GM23338 (cell line): ENCODE results near the gene EMILIN2. TPM values are rescaled to one million over a fixed set of nuclear protein-coding genes. Genes with fewer than 3 reads are reported as not detected.

Experiments used
- ATAC-seq: fragments of 200-7000 bp; cut with Tn5 transposase; 3 replicates; pipeline ENCODE4 v1.9.1; 2020
- DNase-seq: peaks from one replicate; pipeline ENCODE4 v3.0.0-alpha.2; 2015; ENCODE audit warnings: low spot score
- H2AFZ ChIP-seq: fragments of 200-600 bp; sonication (generic); 2 replicates; pipeline ENCODE4 v1.8.0; 2016; ENCODE audit warnings: antibody characterized with exemption, mild to moderate bottlenecking, moderate library complexity
- H3F3A ChIP-seq: fragments of 200-600 bp; sonication (generic); replicated peaks from 2 replicates; pipeline ENCODE4 v1.8.0; 2017; ENCODE audit warnings: antibody characterized with exemption, mixed run types, low read depth
- H3K27ac ChIP-seq: fragments of 200-600 bp; sonication (generic); 2 replicates; pipeline ENCODE4 v1.6.1; 2016; ENCODE audit warnings: low read depth
- H3K27me3 ChIP-seq: fragments of 200-600 bp; sonication (generic); 2 replicates; pipeline ENCODE4 v1.8.0; 2016; ENCODE audit warnings: mild to moderate bottlenecking, mixed run types, moderate library complexity; ENCODE audit not compliant: insufficient read depth
- H3K36me3 ChIP-seq: fragments of 200-600 bp; sonication (generic); 2 replicates; pipeline ENCODE4 v1.8.0; 2016; ENCODE audit warnings: mild to moderate bottlenecking; ENCODE audit not compliant: insufficient read depth
- H3K4me1 ChIP-seq: fragments of 200-600 bp; sonication (generic); 2 replicates; pipeline ENCODE4 v1.8.0; 2016; ENCODE audit warnings: mild to moderate bottlenecking, moderate library complexity; ENCODE audit not compliant: insufficient read depth
- H3K4me2 ChIP-seq: fragments of 200-600 bp; sonication (generic); 2 replicates; pipeline ENCODE4 v1.7.1; 2017; ENCODE audit warnings: mixed run types
- H3K4me3 ChIP-seq: fragments of 200-600 bp; sonication (generic); 2 replicates; pipeline ENCODE4 v1.6.1; 2016; ENCODE audit warnings: mixed run types
- H3K79me2 ChIP-seq: fragments of 200-600 bp; sonication (generic); replicated peaks from 2 replicates; pipeline ENCODE4 v1.8.0; 2017; ENCODE audit warnings: mild to moderate bottlenecking; ENCODE audit not compliant: insufficient read depth
- H3K9me2 ChIP-seq: fragments of 200-600 bp; sonication (generic); 2 replicates; pipeline ENCODE4 v1.8.0; 2017; ENCODE audit not compliant: insufficient read depth
- H4K20me1 ChIP-seq: fragments of 200-600 bp; sonication (generic); replicated peaks from 2 replicates; pipeline ENCODE4 v1.8.0; 2017; ENCODE audit warnings: mild to moderate bottlenecking; ENCODE audit not compliant: insufficient read depth
- H3K27ac Mint-ChIP-seq: 2 replicates; pipeline ENCODE4 v1.8.0; 2020; ENCODE audit warnings: inconsistent platforms, mild to moderate bottlenecking, moderate library complexity, mixed read lengths
- H3K27me3 Mint-ChIP-seq: 3 replicates; pipeline ENCODE4 v1.8.0; 2022; ENCODE audit warnings: low read depth, mild to moderate bottlenecking, moderate library complexity, mixed read lengths, inconsistent platforms; ENCODE audit not compliant: insufficient read depth, poor library complexity
- H3K36me3 Mint-ChIP-seq: 3 replicates; pipeline ENCODE4 v1.8.0; 2021; ENCODE audit warnings: low read depth, mild to moderate bottlenecking, inconsistent platforms, moderate library complexity, mixed read lengths
- H3K4me1 Mint-ChIP-seq: 3 replicates; pipeline ENCODE4 v1.8.0; 2020; ENCODE audit warnings: mild to moderate bottlenecking, inconsistent platforms, mixed read lengths
- H3K4me3 Mint-ChIP-seq: 3 replicates; pipeline ENCODE4 v1.8.0; 2021; ENCODE audit warnings: moderate library complexity, mild to moderate bottlenecking, inconsistent platforms, mixed read lengths
- H3K9me3 Mint-ChIP-seq: 3 replicates; pipeline ENCODE4 v1.8.0; 2020; ENCODE audit warnings: moderate library complexity, mild to moderate bottlenecking, inconsistent platforms, mixed read lengths
- CREB1 ChIP-seq: fragments of 250-450 bp; sonication (Bioruptor Pico); IDR thresholded peaks from 2 replicates; pipeline ENCODE4 v1.5.0; 2020; ENCODE audit warnings: low read depth, mild to moderate bottlenecking, moderate library complexity
- EZH2phosphoT487 ChIP-seq: fragments of 200-600 bp; sonication (generic); IDR thresholded peaks from one replicate; pipeline ENCODE4 v1.8.1; 2018; ENCODE audit warnings: antibody characterized with exemption; ENCODE audit not compliant: unreplicated experiment
- ZNF114 ChIP-seq: fragments of 250-450 bp; sonication (Bioruptor Pico); IDR thresholded peaks from 2 replicates; pipeline ENCODE4 v1.5.0; 2020; ENCODE audit warnings: mild to moderate bottlenecking, moderate library complexity
- ZNF331 ChIP-seq: fragments of 250-450 bp; sonication (Bioruptor Pico); IDR thresholded peaks from 2 replicates; pipeline ENCODE4 v1.5.0; 2020; ENCODE audit warnings: low read depth, mild to moderate bottlenecking, moderate library complexity
- polyA plus RNA-seq: library from polyadenylated mRNA; unstranded; fragments of >200 nt; fragmentation: Nextera tagmentation; extraction: Ambion mirVana; gene quantifications from 2 replicates; pipeline ENCODE4 v1.2.1, GENCODE V29; 2016
- total RNA-seq: library from RNA; depleted of rRNA; stranded (reverse); fragments of >200 nt; shearing (Covaris generic); gene quantifications from 2 replicates; pipeline ENCODE4 v1.2.3, GENCODE V29; 2014
- TF ChIP-seq, protein P1 (sequence below), 2 experiments: fragments of 200-600 bp in 1 of 2; sonication (generic) in 1 of 2; conservative IDR thresholded peaks; 2 replicates each; pipeline versions ENCODE4 v1.5.1 to v1.6.1; 2016 to 2017; ENCODE audit warnings: antibody characterized with exemption in 2 of 2, low read depth in 2 of 2, mild to moderate bottlenecking in 2 of 2, moderate library complexity in 1 of 2
- TF ChIP-seq, protein P2 (sequence below): fragments of 250-450 bp; sonication (Bioruptor Pico); IDR thresholded peaks from 2 replicates; pipeline ENCODE4 v1.5.0; 2020; ENCODE audit warnings: mild to moderate bottlenecking, moderate library complexity

The EMILIN2 gene
- total and polyA plus RNA-seq, 2 experiments from 2014 or later: 3.0 to 11.6 TPM

DNA sequence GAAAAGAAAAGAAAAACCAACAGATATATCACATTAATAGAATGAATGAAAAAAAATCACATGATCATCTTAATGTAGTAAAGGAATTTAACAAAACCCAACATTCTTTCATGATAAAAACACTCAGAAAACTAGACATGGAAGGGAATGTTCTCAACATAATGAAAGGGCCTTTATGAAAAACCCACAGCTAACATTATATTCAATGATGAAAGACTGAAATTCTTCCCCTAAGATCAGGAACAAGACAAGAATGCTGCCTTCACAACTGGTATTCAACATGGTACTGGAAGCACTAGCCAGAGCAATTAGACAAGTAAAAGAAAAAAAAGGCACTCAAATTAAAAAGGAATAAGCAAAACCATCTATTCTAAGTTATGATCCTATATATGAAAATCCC, 28.5 kb upstream of the EMILIN2 start:
- no peak for ATAC-seq

DNA sequence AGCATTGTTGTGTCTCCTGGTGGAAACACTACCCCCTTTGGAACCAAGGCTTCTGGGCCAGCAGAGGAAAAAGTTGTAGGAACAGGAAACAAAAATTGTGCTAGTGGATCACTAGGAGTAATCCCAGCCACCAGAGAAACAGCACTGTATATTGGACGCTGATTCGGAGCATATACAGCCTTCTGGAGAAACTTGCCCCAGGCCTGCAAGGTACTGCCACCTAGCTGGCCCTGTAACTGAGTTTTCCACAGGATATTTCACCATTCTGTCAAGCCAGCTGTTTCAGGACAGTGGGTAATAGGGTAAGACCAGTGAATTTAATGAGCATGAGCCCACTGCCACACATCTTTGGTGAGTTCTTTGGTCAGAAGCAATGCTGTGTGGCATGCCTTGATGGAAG, 25.1 kb upstream of the EMILIN2 start:
- Histone ChIP-seq H3K4me3 (no peak overlapping the region), H3K27me3 (no peaks in the 10 kb centered on the region), H3K9me2 (no peaks in the 10 kb centered on the region), H3K79me2 (no peaks in the 10 kb centered on the region), H3K4me1 (0 out of 2 replicates have a peak, but pooled peaks cover 4% of the 10 kb centered on the region), H3K4me2 (no peak overlapping the region), H3F3A (no peaks in the 10 kb centered on the region), H4K20me1 (no peaks in the 10 kb centered on the region), H2AFZ (no peak overlapping the region), H3K27ac (no peak overlapping the region), H3K36me3 (no peaks in the 10 kb centered on the region)
- H3K4me3 Mint-ChIP-seq: no peak overlapping the region
- DNase-seq (no peak), ATAC-seq (no peak)
- TF ChIP-seq, protein P1, sequence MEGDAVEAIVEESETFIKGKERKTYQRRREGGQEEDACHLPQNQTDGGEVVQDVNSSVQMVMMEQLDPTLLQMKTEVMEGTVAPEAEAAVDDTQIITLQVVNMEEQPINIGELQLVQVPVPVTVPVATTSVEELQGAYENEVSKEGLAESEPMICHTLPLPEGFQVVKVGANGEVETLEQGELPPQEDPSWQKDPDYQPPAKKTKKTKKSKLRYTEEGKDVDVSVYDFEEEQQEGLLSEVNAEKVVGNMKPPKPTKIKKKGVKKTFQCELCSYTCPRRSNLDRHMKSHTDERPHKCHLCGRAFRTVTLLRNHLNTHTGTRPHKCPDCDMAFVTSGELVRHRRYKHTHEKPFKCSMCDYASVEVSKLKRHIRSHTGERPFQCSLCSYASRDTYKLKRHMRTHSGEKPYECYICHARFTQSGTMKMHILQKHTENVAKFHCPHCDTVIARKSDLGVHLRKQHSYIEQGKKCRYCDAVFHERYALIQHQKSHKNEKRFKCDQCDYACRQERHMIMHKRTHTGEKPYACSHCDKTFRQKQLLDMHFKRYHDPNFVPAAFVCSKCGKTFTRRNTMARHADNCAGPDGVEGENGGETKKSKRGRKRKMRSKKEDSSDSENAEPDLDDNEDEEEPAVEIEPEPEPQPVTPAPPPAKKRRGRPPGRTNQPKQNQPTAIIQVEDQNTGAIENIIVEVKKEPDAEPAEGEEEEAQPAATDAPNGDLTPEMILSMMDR (conservative IDR thresholded peaks at IDR 0.05; ENCODE audit: low read depth in 2 of 2): peak in 1 of 2 experiments; percentile 29; a peak in 2 of 4 replicates
- TF ChIP-seq ZNF114 (no peak), CREB1 (CRISPR knock-in tag) (no peak), EZH2phosphoT487 (no peak), ZNF331 (CRISPR knock-in tag) (no peak)
- TF ChIP-seq, protein P2, sequence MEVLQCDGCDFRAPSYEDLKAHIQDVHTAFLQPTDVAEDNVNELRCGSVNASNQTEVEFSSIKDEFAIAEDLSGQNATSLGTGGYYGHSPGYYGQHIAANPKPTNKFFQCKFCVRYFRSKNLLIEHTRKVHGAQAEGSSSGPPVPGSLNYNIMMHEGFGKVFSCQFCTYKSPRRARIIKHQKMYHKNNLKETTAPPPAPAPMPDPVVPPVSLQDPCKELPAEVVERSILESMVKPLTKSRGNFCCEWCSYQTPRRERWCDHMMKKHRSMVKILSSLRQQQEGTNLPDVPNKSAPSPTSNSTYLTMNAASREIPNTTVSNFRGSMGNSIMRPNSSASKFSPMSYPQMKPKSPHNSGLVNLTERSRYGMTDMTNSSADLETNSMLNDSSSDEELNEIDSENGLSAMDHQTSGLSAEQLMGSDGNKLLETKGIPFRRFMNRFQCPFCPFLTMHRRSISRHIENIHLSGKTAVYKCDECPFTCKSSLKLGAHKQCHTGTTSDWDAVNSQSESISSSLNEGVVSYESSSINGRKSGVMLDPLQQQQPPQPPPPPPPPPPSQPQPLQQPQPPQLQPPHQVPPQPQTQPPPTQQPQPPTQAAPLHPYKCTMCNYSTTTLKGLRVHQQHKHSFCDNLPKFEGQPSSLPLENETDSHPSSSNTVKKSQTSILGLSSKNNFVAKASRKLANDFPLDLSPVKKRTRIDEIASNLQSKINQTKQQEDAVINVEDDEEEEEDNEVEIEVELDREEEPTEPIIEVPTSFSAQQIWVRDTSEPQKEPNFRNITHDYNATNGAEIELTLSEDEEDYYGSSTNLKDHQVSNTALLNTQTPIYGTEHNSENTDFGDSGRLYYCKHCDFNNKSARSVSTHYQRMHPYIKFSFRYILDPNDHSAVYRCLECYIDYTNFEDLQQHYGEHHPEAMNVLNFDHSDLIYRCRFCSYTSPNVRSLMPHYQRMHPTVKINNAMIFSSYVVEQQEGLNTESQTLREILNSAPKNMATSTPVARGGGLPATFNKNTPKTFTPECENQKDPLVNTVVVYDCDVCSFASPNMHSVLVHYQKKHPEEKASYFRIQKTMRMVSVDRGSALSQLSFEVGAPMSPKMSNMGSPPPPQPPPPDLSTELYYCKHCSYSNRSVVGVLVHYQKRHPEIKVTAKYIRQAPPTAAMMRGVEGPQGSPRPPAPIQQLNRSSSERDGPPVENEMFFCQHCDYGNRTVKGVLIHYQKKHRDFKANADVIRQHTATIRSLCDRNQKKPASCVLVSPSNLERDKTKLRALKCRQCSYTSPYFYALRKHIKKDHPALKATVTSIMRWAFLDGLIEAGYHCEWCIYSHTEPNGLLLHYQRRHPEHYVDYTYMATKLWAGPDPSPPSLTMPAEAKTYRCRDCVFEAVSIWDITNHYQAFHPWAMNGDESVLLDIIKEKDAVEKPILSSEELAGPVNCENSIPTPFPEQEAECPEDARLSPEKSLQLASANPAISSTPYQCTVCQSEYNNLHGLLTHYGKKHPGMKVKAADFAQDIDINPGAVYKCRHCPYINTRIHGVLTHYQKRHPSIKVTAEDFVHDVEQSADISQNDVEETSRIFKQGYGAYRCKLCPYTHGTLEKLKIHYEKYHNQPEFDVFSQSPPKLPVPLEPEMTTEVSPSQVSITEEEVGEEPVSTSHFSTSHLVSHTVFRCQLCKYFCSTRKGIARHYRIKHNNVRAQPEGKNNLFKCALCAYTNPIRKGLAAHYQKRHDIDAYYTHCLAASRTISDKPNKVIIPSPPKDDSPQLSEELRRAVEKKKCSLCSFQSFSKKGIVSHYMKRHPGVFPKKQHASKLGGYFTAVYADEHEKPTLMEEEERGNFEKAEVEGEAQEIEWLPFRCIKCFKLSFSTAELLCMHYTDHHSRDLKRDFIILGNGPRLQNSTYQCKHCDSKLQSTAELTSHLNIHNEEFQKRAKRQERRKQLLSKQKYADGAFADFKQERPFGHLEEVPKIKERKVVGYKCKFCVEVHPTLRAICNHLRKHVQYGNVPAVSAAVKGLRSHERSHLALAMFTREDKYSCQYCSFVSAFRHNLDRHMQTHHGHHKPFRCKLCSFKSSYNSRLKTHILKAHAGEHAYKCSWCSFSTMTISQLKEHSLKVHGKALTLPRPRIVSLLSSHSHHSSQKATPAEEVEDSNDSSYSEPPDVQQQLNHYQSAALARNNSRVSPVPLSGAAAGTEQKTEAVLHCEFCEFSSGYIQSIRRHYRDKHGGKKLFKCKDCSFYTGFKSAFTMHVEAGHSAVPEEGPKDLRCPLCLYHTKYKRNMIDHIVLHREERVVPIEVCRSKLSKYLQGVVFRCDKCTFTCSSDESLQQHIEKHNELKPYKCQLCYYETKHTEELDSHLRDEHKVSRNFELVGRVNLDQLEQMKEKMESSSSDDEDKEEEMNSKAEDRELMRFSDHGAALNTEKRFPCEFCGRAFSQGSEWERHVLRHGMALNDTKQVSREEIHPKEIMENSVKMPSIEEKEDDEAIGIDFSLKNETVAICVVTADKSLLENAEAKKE: no peak
- H3K27ac Mint-ChIP-seq: no peak overlapping the region
- H3K27me3 Mint-ChIP-seq: peaks cover 12% of the 10 kb centered on the region
- H3K36me3 Mint-ChIP-seq: peaks cover 8% of the 10 kb centered on the region; the same call in 2 of the 3 replicates
- peaks cover 12% of the 10 kb centered on the region for H3K9me3 Mint-ChIP-seq
- H3K4me1 Mint-ChIP-seq: peaks cover 7% of the 10 kb centered on the region

More for the DNA sequence above, 28.5 kb upstream of the EMILIN2 start:
- Histone ChIP-seq H2AFZ (no peak overlapping the region), H3F3A (no peaks in the 10 kb centered on the region), H4K20me1 (no peaks in the 10 kb centered on the region), H3K4me2 (no peak overlapping the region), H3K36me3 (no peaks in the 10 kb centered on the region), H3K27ac (no peak overlapping the region), H3K79me2 (no peaks in the 10 kb centered on the region), H3K27me3 (no peaks in the 10 kb centered on the region), H3K4me3 (no peak overlapping the region), H3K4me1 (0 out of 2 replicates have a peak, but pooled peaks cover 5% of the 10 kb centered on the region), H3K9me2 (no peaks in the 10 kb centered on the region)
- no peak for TF ChIP-seq ZNF114
- no peak for TF ChIP-seq CREB1 (CRISPR knock-in tag)
- Mint-ChIP-seq H3K4me1 (peaks cover 7% of the 10 kb centered on the region), H3K4me3 (no peak overlapping the region), H3K36me3 (peaks cover 6% of the 10 kb centered on the region; the same call in 2 of the 3 replicates), H3K27ac (no peak overlapping the region), H3K9me3 (peaks cover 7% of the 10 kb centered on the region; the same call in 2 of the 3 replicates), H3K27me3 (peaks cover 8% of the 10 kb centered on the region)
- no peak for DNase-seq
